ENCODE results near the gene SNED1.

GRCh38 chr2:240967681-240968621 lies 30.5 kb upstream of the SNED1 start:
- TF ChIP-seq CTCF (conservative IDR thresholded peaks at IDR 0.05) (no peak), EZH2 (IDR thresholded peaks at IDR 0.05; ENCODE audit: low read depth) (no peak)

Measured in PC-9 (cell line).